HCT116 (cell line): ENCODE data around the gene MGAT4C.

Experiments
- CTCF ChIP-seq, 3 experiments: fragments of 200-600 bp in 1 of 3; sonication (generic) in 1 of 3; IDR thresholded peaks in 2 of 3; conservative IDR thresholded peaks in 1 of 3; 2 replicates each; pipeline ENCODE4 v1.5.1; 2012 to 2017; ENCODE audit warnings: low read depth in 2 of 3, low read length in 2 of 3, antibody characterized with exemption in 1 of 3, borderline replicate concordance in 1 of 3, control low read depth in 1 of 3, mild to moderate bottlenecking in 1 of 3, mixed read lengths in 1 of 3, mixed run types in 1 of 3, moderate library complexity in 1 of 3; ENCODE audit not compliant: insufficient read depth in 1 of 3
- EZH2 ChIP-seq: fragments of 200-600 bp; sonication (generic); IDR thresholded peaks from 2 replicates; pipeline ENCODE4 v1.6.1; 2017; ENCODE audit warnings: antibody characterized with exemption, mixed run types
- EZH2phosphoT487 ChIP-seq: fragments of 200-600 bp; IDR thresholded peaks from 2 replicates; pipeline ENCODE4 v1.6.1; 2018; ENCODE audit warnings: antibody characterized with exemption, borderline replicate concordance
- MAX ChIP-seq: IDR thresholded peaks from 2 replicates; pipeline ENCODE4 v1.6.1; 2012
- POLR2A ChIP-seq: IDR thresholded peaks from 2 replicates; pipeline ENCODE4 v1.7.0; 2011; ENCODE audit warnings: borderline replicate concordance; ENCODE audit not compliant: insufficient read depth, insufficient read length; ENCODE audit errors: extremely low read depth
- SP1 ChIP-seq: IDR thresholded peaks from 2 replicates; pipeline ENCODE4 v1.6.1; 2012; ENCODE audit warnings: low read depth
- ZBTB33 ChIP-seq: IDR thresholded peaks from 2 replicates; pipeline ENCODE4 v1.6.1; 2011; ENCODE audit warnings: mild to moderate bottlenecking, low read length, moderate library complexity; ENCODE audit not compliant: insufficient replicate concordance; ENCODE audit errors: extremely low read depth
- ZNF274 ChIP-seq: fragments of 200-500 bp; sonication (Bioruptor generic); IDR thresholded peaks from 2 replicates; pipeline ENCODE4 v1.6.1; 2014; ENCODE audit warnings: mild to moderate bottlenecking, low read depth, low read length, inconsistent platforms

GRCh38 chr12:86213012-86213411 is 43.2 kb downstream of the MGAT4C start:
- TF ChIP-seq ZNF274 (no peak), POLR2A (no peak), CTCF (IDR thresholded peaks at IDR 0.05 in 2 of 3, conservative IDR thresholded peaks at IDR 0.05 in 1 of 3; ENCODE audit: borderline replicate concordance in 1 of 3, insufficient read depth in 1 of 3, low read depth in 2 of 3, low read length in 2 of 3) (no peak), SP1 (no peak), ZBTB33 (no peak), EZH2 (no peak), EZH2phosphoT487 (no peak), MAX (no peak)
